ENCODE data around the gene TSEN15.
"Not testable (repeated sequence)": the region's sequence is repeated elsewhere in the genome, so short reads cannot be mapped to it uniquely, and the experiment has no call there.

TSEN15 gene

DNA sequence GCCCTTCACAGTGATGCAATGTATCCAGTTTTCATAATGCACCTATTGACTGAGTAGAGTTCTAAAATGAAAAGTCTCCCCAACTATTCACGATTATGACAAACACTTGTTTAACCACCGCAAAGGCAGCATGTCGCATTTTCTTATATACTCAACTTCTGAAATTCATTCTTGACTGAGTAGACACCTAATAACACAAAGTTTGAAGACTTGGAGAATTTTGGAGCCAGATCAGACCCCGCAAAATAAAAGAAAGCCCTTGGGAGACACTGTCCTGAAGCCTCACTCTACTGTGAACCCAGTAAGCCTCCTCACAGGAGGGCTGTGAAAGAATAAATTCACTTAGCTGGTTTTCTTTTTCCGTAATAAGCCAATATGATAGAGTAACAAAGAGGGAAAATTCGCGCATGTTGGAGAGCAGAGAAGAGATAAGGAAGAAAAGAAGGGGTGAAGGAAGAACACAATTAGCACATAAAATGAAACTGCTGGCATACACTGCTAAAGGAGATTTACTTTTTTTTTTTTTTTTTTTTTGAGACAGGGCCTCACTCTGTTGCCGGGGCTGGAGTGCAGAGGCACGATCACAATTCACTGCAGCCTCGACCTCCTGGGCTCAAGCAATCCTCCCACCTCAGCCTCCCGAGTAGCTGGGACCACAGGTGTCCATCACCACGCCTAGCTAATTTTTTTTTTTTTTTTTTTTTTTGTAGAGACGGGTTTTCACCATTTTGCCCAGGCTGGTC lies 13.5 kb upstream of the TSEN15 start:
- no peak overlapping the region for H3K4me3 ChIP-seq (ENCODE audit: low read length)
- no peak overlapping the region for H3K27ac ChIP-seq (ENCODE audit: low read depth, low read length)
- no peaks in the 10 kb centered on the region for H3K9me2 ChIP-seq (replicated peaks; ENCODE audit: control insufficient read depth, low read length)
- no peak for TF ChIP-seq EZH2phosphoT487 (IDR thresholded peaks at IDR 0.05; ENCODE audit: borderline replicate concordance, low read length)
- TF ChIP-seq, protein P1, sequence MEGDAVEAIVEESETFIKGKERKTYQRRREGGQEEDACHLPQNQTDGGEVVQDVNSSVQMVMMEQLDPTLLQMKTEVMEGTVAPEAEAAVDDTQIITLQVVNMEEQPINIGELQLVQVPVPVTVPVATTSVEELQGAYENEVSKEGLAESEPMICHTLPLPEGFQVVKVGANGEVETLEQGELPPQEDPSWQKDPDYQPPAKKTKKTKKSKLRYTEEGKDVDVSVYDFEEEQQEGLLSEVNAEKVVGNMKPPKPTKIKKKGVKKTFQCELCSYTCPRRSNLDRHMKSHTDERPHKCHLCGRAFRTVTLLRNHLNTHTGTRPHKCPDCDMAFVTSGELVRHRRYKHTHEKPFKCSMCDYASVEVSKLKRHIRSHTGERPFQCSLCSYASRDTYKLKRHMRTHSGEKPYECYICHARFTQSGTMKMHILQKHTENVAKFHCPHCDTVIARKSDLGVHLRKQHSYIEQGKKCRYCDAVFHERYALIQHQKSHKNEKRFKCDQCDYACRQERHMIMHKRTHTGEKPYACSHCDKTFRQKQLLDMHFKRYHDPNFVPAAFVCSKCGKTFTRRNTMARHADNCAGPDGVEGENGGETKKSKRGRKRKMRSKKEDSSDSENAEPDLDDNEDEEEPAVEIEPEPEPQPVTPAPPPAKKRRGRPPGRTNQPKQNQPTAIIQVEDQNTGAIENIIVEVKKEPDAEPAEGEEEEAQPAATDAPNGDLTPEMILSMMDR (IDR thresholded peaks at IDR 0.05; ENCODE audit: low read depth, low read length, poor library complexity, severe bottlenecking): no peak
- no peaks in the 10 kb centered on the region for H3F3A ChIP-seq (ENCODE audit: control insufficient read depth, insufficient read depth)
- no peaks in the 10 kb centered on the region for H3K79me2 ChIP-seq (ENCODE audit: control insufficient read depth, low read length)
- no peaks in the 10 kb centered on the region for H3K9me3 ChIP-seq (ENCODE audit: control insufficient read depth, insufficient read depth, low read length)
- no peaks in the 10 kb centered on the region for H4K20me1 ChIP-seq (ENCODE audit: control insufficient read depth, insufficient read depth, low read depth, low read length)
- no peaks in the 10 kb centered on the region for H3K4me1 ChIP-seq (ENCODE audit: control insufficient read depth, low read length)
- no peaks in the 10 kb centered on the region for H3K36me3 ChIP-seq (ENCODE audit: control insufficient read depth, low read length)
- H3K4me2 ChIP-seq (ENCODE audit: low read length): no peak overlapping the region
- H3K27me3 ChIP-seq (ENCODE audit: control insufficient read depth, low read length): peaks cover 16% of the 10 kb centered on the region; the same call in 1 of the 2 replicates

DNA sequence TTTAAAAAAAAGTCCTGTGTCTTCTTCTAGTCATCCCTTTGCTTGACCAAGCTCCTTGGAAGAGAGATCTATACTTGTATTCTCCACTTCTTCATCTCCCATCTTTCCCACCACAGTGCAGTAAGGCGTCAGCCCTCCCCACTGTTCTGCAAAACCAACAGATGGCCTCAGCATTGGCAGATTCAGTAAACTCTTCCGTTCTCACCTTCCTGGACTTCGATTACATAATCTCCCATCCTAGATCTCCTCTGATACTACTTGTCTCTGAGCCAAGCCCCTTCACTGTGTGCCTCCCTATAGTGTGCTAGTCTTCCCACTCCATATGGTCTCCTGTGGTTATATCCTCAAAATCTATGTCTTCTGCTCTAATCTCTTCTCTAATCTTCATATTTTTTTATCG lies 12.4 kb upstream of the TSEN15 start:
- H3K27ac ChIP-seq (ENCODE audit: low read depth, low read length): no peak overlapping the region
- no peaks in the 10 kb centered on the region for H3K9me3 ChIP-seq (ENCODE audit: control insufficient read depth, insufficient read depth, low read length)
- H3K79me2 ChIP-seq (ENCODE audit: control insufficient read depth, low read length): no peaks in the 10 kb centered on the region
- H4K20me1 ChIP-seq (ENCODE audit: control insufficient read depth, insufficient read depth, low read depth, low read length): no peaks in the 10 kb centered on the region
- no peaks in the 10 kb centered on the region for H3K36me3 ChIP-seq (ENCODE audit: control insufficient read depth, low read length)
- peaks cover 11% of the 10 kb centered on the region; the same call in 1 of the 2 replicates for H3K27me3 ChIP-seq (ENCODE audit: control insufficient read depth, low read length)
- no peak overlapping the region for H3K4me2 ChIP-seq (ENCODE audit: low read length)
- H3F3A ChIP-seq (ENCODE audit: control insufficient read depth, insufficient read depth): no peaks in the 10 kb centered on the region
- TF ChIP-seq EZH2phosphoT487 (IDR thresholded peaks at IDR 0.05; ENCODE audit: borderline replicate concordance, low read length): no peak
- TF ChIP-seq, protein P1 (IDR thresholded peaks at IDR 0.05; ENCODE audit: low read depth, low read length, poor library complexity, severe bottlenecking): no peak
- no peaks in the 10 kb centered on the region for H3K9me2 ChIP-seq (replicated peaks; ENCODE audit: control insufficient read depth, low read length)
- H3K4me3 ChIP-seq (ENCODE audit: low read length): no peak overlapping the region
- H3K4me1 ChIP-seq (ENCODE audit: control insufficient read depth, low read length): no peaks in the 10 kb centered on the region

DNA sequence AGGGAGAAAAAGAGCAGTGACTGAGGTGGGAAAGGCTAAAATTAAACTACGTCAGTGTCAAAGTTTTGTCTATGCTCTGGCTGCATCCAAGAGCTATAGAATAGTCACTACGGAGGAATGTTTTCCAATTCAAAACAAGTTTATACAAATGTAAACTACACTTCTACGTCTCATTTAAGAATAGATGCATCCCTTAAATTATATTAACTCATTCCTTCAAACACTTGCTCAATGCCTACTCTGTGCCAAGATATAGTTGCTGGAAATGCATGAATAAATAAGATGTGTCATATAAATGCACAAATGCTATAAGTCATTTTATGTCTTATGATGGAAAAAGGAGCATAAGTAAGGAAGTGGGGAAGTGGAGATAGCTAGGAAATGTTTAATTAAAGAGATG lies 9.8 kb upstream of the TSEN15 start:
- no peaks in the 10 kb centered on the region for H4K20me1 ChIP-seq (ENCODE audit: control insufficient read depth, insufficient read depth, low read depth, low read length)
- H3K4me3 ChIP-seq (ENCODE audit: low read length): no peak overlapping the region
- peaks cover 5% of the 10 kb centered on the region; the same call in 1 of the 2 replicates for H3K27me3 ChIP-seq (ENCODE audit: control insufficient read depth, low read length)
- no peaks in the 10 kb centered on the region for H3K9me2 ChIP-seq (replicated peaks; ENCODE audit: control insufficient read depth, low read length)
- no peaks in the 10 kb centered on the region for H3F3A ChIP-seq (ENCODE audit: control insufficient read depth, insufficient read depth)
- H3K4me1 ChIP-seq (ENCODE audit: control insufficient read depth, low read length): no peaks in the 10 kb centered on the region
- H3K4me2 ChIP-seq (ENCODE audit: low read length): no peak overlapping the region
- H3K79me2 ChIP-seq (ENCODE audit: control insufficient read depth, low read length): no peaks in the 10 kb centered on the region
- no peaks in the 10 kb centered on the region for H3K9me3 ChIP-seq (ENCODE audit: control insufficient read depth, insufficient read depth, low read length)
- no peaks in the 10 kb centered on the region for H3K36me3 ChIP-seq (ENCODE audit: control insufficient read depth, low read length)
- no peak overlapping the region for H3K27ac ChIP-seq (ENCODE audit: low read depth, low read length)
- TF ChIP-seq, protein P1 (IDR thresholded peaks at IDR 0.05; ENCODE audit: low read depth, low read length, poor library complexity, severe bottlenecking): no peak
- no peak for TF ChIP-seq EZH2phosphoT487 (IDR thresholded peaks at IDR 0.05; ENCODE audit: borderline replicate concordance, low read length)

DNA sequence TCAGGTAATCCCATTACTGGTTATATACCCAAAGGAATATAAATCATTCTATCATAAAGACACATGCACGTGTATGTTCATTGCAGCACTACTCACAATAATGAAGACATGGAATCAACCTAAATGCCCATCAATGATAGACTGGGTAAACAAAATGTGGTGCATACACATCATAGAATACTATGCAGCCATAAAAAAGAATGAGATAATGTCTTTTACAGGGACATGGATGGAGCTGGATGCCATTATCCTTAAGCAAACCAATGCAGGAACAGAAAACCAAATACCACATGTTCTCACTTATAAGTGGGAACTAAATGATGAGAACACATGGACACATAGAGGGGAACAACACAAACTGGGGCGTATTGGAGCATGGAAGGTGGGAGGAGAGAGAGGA lies 8.2 kb upstream of the TSEN15 start:
- not testable (repeated sequence) for H3K4me2 ChIP-seq (ENCODE audit: low read length); H3K27ac ChIP-seq (ENCODE audit: low read depth, low read length); H3F3A ChIP-seq (ENCODE audit: control insufficient read depth, insufficient read depth); H3K27me3 ChIP-seq (ENCODE audit: control insufficient read depth, low read length); H3K36me3 ChIP-seq (ENCODE audit: control insufficient read depth, low read length); H3K79me2 ChIP-seq (ENCODE audit: control insufficient read depth, low read length); H3K4me3 ChIP-seq (ENCODE audit: low read length); H3K9me2 ChIP-seq (replicated peaks; ENCODE audit: control insufficient read depth, low read length); H3K4me1 ChIP-seq (ENCODE audit: control insufficient read depth, low read length); H3K9me3 ChIP-seq (ENCODE audit: control insufficient read depth, insufficient read depth, low read length); H4K20me1 ChIP-seq (ENCODE audit: control insufficient read depth, insufficient read depth, low read depth, low read length)
